ENCODE measurements around the gene BBOF1. TPM values are rescaled to one million over a fixed set of nuclear protein-coding genes. Genes with fewer than 3 reads are reported as not detected.

Gene BBOF1
- total RNA-seq, 1 experiment from 2014 or later: 4.0 TPM

Other genes with a start within 250 kb of the BBOF1 start
- 22.1 TPM for gene PTGR2, start 167.5 kb upstream of the BBOF1 start, total RNA-seq (2021; ENCODE audit: unreplicated experiment)
- gene ZNF410, start 132.5 kb upstream of the BBOF1 start, total RNA-seq (2021; ENCODE audit: unreplicated experiment): 37.6 TPM
- 1.6 TPM for gene FAM161B, start 69.3 kb upstream of the BBOF1 start, total RNA-seq (2021; ENCODE audit: unreplicated experiment)
- gene COQ6, start 69.0 kb upstream of the BBOF1 start, total RNA-seq (2021; ENCODE audit: unreplicated experiment): 21.6 TPM
- gene ENTPD5, start 61 bp upstream of the BBOF1 start, total RNA-seq (2021; ENCODE audit: unreplicated experiment): 14.4 TPM
- gene ALDH6A1, start 65.1 kb downstream of the BBOF1 start, total RNA-seq (2021; ENCODE audit: unreplicated experiment): 15.6 TPM
- gene LIN52, start 65.6 kb downstream of the BBOF1 start, total RNA-seq (2021; ENCODE audit: unreplicated experiment): 9.6 TPM
- not detected for gene VSX2, start 220.1 kb downstream of the BBOF1 start, total RNA-seq (2021; ENCODE audit: unreplicated experiment)